ENCODE measurements around the gene NME8.

The NME8 gene

DNA sequence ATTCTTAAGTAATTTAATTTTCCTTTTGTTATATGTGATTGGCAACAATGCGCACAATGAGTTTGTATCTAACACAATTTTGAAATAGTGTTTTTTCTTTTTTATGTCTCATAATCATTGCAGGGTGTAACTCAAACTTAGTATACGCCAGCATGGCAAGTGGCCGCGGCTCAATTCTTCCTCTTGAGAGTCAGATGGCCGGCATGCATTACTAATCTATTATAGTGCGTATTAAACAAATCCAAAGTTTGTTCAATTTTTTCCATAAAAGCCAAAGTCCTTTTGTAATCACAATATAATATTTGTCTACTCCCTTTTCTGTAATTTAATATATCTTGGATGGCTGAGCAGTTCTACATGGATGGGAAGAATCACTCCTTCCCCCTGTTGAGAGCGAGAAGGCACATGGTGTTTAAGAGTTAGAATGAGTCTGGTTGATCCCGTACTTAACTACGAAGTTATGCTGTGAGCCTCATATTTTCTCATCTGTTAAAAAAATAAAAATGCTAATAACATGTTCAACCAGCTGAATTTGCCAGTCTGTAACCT lies 84.7 kb downstream of the NME8 start:
- no peak overlapping the region for H3K9ac ChIP-seq (ENCODE audit: low read depth, low read length)
- H3K4me1 ChIP-seq (ENCODE audit: insufficient read depth, low read length): no peaks in the 10 kb centered on the region
- no peaks in the 10 kb centered on the region for H3K36me3 ChIP-seq (ENCODE audit: insufficient read depth, low read length)
- H3K9me3 ChIP-seq (ENCODE audit: control insufficient read depth, insufficient read depth, low read length): peaks cover 3% of the 10 kb centered on the region; the same call in 1 of the 2 replicates

DNA sequence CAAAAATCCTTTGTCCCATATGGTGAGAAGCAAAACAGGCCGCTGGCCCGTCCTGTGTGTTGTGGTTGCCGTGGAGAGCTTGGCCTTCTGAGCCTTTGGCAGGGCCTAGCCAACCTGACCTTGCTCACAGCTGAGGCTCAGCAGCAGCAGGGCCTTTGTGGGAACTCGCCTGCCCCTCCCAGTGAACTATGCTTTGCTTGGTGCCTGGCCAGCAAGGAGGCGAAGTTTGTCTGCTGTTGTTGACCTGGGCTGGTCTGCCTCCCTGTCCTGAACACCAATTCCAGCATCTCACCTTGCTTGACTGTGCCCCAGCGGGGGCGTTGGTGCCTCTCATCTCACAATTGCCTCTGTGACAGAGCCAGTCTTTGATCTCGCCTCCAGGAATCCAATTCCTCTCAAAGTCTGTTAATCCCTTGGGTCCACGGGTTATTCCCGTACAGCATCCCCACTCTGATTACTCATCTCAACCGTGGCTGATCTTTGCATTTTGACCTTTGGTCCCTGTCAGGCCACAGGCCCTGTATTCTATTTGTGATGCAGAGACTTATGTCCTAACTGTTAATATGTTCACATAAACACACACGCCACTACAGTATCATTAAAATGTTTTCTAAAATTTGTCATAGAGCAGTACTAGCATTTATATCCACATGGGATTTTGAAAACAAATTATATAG lies 94.7 kb downstream of the NME8 start:
- Histone ChIP-seq H3K36me3 (ENCODE audit: insufficient read depth, low read length) (no peaks in the 10 kb centered on the region), H3K9ac (ENCODE audit: low read depth, low read length) (no peak overlapping the region), H3K4me1 (ENCODE audit: insufficient read depth, low read length) (peaks cover 8% of the 10 kb centered on the region), H3K9me3 (ENCODE audit: control insufficient read depth, insufficient read depth, low read length) (peaks cover 3% of the 10 kb centered on the region; the same call in 1 of the 2 replicates)

DNA sequence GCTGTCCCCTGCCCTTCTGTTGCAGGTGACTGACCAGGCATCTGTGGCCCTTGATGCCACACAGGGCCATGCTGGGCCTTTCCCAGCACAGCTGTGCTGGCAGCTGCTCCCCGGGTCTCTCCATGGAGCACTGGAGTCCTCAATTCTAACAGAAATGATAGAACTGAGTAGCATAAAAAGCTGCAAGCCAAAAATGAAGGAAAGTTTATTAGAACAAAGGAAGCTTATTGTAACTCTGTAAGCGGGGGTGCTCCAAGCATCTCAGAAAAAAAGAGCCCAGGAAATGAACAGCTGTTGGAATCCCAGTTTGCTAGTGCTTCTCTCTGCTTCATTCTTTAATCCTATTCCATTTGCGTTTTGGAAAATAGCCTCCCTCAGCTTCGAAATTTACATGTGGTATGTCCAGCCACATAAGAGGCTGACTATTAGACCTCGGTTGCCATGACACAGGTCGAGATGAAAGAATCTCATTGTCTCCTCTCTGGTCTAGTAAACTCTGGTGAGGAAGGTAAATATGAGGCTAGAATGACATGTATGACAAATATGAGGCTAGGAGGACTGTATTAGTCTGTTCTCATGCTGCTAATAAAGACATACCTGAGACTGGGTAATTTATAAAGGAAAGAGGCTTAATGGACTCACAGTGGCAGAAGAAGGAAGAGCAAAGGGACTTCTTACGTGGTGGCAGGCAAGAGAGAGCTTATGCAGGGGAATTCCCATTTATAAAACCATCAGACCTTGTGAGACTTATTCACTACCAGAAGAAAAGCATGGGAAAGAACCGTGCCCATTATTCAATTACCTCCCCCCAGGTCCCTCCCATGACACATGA lies 95.7 kb downstream of the NME8 start:
- Histone ChIP-seq H3K9me3 (ENCODE audit: control insufficient read depth, insufficient read depth, low read length) (no peaks in the 10 kb centered on the region), H3K36me3 (ENCODE audit: insufficient read depth, low read length) (no peaks in the 10 kb centered on the region), H3K4me1 (ENCODE audit: insufficient read depth, low read length) (peaks cover 8% of the 10 kb centered on the region), H3K9ac (ENCODE audit: low read depth, low read length) (no peak overlapping the region)

DNA sequence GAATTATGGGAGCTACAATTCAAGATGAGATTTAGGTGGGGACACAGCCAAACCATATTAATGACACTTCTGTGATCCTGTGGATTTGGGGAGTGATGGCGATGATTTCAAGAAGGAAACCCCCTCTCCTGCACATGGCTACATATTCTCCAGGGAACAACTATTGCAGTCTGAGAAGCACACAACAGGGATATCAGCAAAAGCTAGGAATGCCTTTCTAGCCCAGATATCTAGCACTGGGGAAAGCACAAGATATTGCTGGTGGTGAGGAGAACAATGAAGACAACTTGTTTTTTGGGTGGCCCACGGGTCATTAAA lies 96.3 kb downstream of the NME8 start:
- no peak overlapping the region for H3K9ac ChIP-seq (ENCODE audit: low read depth, low read length)
- H3K4me1 ChIP-seq (ENCODE audit: insufficient read depth, low read length): peaks cover 8% of the 10 kb centered on the region
- H3K36me3 ChIP-seq (ENCODE audit: insufficient read depth, low read length): no peaks in the 10 kb centered on the region
- H3K9me3 ChIP-seq (ENCODE audit: control insufficient read depth, insufficient read depth, low read length): no peaks in the 10 kb centered on the region

DNA sequence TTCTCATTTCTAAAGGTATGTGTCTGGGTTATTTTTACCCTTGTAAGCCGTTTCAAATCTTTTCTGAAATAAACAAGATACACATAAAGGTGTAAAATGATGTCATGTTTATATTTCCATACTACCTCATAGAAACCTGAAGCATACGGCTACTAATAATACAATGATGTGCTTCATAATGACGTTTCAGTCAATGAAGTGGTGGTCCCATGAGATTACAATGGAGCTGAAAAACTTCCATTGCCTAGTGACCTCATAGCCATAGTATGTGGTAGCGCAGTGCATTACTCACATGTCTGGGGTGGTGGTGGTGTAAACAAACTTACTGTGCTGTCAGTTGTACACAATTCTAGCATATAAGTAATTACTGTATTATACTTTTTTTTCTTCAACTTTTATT lies 96.9 kb downstream of the NME8 start:
- H3K36me3 ChIP-seq (ENCODE audit: insufficient read depth, low read length): no peaks in the 10 kb centered on the region
- no peak overlapping the region for H3K9ac ChIP-seq (ENCODE audit: low read depth, low read length)
- peaks cover 8% of the 10 kb centered on the region for H3K4me1 ChIP-seq (ENCODE audit: insufficient read depth, low read length)
- H3K9me3 ChIP-seq (ENCODE audit: control insufficient read depth, insufficient read depth, low read length): no peaks in the 10 kb centered on the region

GRCh38 chr7:37947138-37947940 lies 98.9 kb downstream of the NME8 start:
- H3K36me3 ChIP-seq (ENCODE audit: insufficient read depth, low read length): no peaks in the 10 kb centered on the region
- peaks cover 8% of the 10 kb centered on the region for H3K4me1 ChIP-seq (ENCODE audit: insufficient read depth, low read length)
- no peak overlapping the region for H3K9ac ChIP-seq (ENCODE audit: low read depth, low read length)
- H3K9me3 ChIP-seq (ENCODE audit: control insufficient read depth, insufficient read depth, low read length): no peaks in the 10 kb centered on the region

- Histone ChIP-seq H3K9me3 (ENCODE audit: control insufficient read depth, insufficient read depth, low read length) (no peaks in the 10 kb centered on the region), H3K9ac (ENCODE audit: low read depth, low read length) (no peak overlapping the region), H3K4me1 (ENCODE audit: insufficient read depth, low read length) (peaks cover 3% of the 10 kb centered on the region; the same call in 1 of the 2 replicates), H3K36me3 (ENCODE audit: insufficient read depth, low read length) (no peaks in the 10 kb centered on the region)
Observed at GRCh38 chr7:37947941-37948210, 99.5 kb downstream of the NME8 start.
